Measurements from ENCODE around the gene MICALL1.
"Not testable (repeated sequence)": the region's sequence is repeated elsewhere in the genome, so short reads cannot be mapped to it uniquely, and the experiment has no call there.

MICALL1 gene

DNA sequence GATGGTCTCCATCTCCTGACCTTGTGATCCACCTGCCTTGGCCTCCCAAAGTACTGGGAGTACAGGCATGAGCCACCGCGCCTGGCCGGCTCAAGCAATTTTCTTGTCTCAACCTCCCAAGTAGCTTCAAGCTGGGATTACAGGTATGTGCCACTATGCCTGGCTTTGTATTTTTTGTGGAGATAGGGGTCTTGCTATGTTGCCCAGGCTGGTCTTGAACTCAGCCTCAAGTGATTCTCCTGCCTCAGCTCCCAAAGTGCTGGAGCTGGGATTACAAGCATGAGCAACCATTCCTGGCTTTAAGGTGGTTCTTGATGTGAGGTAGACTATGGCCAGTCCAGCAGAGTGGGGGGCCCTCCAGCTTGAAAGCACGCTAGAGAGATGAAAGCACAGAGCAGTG lies 55.0 kb downstream of the MICALL1 start:
- no peak for DNase-seq

DNA sequence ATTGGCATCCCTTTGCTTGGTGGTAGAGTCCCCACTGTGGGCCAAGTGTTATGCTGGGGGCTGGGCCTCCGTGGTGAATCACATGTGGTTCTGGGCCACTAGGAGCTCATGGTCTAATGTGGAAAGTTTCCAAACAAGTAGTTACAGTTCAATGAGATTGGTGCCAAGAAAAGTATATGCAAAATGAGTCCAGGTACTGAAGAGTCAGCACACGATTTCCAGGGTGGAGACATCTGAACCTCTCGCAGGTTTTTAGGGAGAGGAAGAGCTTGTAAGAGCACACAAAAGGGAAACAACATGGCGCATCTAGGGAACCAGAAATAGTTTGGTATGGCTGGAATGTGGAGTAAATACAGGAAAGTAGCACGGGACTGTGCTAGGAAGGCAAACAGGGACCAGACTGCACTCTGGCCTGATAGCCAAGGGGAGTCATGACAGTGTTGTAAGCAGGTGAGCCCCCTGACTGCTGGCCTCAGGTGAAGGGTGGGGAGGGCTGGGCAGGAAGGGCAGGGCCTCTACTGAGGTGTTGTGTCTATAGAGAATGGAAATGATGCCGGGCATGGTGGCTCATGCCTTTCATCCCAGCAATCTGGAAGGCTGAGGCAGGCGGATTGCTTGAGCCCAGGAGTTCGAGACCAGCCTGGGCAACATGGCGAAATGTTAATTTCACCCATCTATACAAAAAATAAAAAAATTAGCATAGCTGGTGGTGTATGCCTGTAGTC lies 60.0 kb downstream of the MICALL1 start:
- peak; percentile 17 for DNase-seq

DNA sequence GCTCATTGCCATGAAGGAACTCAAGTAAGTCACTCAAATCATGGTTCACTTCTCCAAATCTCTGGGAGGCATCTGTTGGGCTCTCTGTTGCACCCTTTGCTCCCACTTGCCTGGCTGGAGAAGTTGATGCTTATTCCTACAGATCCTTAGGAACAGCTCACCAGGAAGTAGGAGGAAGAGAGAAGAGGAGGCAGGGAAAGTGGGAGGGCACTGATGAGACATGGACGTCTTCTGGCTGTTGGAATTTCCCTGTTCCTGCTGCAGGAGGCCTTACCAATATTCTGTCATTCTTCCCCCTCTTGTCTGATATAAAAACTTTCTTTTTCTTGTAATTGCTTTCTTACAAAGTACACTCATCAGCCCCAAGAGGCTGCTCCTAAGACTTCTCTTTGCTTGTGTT lies 61.0 kb downstream of the MICALL1 start:
- DNase-seq = no peak

DNA sequence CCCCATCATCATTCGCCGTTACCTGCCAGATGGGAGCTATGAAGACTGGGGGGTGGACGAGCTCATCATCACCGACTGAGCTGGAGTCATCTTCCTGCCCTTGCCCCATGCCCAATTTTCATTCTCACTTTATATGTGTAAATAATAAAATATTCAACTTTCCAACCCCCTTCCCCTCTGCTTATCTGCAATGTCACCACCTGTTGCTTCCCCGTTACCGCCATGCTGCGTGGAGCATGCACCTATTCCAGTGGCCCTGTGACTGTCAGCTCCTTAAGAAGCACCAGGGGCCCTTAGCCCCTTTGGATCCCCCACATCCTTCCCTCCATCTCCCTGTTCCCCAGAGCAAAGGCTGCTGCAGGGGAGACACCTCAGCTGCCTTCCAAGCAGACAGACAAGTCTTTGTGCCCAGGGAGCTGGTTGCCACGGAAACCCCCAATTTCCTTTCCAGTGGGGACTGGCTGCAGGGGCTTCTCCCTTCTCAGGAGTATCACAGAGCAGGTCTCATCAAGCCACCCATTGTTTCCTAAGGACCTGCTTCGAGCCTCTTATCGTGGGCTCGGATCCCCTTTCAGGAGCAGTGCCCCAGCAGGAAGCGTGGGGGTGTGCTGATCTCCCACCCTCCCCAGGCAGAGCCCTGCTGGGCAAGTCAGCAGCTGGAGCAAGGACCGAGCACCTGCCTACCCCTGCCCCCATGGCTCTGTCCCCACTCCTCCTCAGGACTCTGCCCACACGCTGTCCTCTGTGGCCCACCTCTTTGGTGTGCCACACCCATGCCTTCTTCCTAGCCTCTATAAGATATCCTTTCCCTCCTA lies 61.7 kb downstream of the MICALL1 start:
- no peak for DNase-seq

DNA sequence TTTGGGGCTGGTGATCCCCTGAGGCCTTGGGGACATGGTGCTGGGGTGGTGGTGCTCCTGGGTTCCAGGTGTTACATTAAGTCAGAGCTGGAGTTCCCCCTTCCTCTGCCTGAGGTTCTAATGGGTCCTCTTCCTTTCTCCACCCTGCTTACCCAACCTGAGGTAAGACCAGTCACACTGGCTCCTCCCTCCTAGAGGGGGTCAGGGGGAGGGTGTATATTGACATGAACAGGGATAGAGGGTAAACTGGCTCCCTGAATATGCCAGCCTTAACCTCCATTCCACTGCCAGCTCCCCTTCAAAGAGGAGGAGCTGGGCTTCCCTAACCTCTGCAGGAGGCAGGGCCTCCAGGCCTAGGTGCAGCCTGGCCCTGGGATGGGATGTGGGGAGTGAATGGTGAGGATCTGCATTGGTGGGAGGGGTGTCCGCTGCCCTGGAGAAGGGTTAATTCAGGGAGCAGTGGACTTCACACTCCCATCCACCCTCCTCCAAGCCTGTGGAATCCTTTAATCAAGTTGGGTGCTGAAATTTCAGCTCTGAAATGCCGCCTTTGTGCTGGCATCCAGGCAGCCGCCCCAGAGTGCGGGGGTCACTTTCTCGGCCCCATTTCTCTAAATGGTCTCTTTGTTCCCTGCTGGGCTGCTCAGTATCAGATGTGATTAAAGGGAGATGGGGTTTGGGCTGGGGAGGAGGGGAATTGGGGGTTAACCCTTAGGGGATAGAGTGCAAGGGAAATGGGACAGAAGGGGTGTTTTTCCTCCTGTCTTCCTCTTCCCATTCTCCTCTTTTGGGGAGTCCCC lies 62.6 kb downstream of the MICALL1 start:
- DNase-seq = no peak

DNA sequence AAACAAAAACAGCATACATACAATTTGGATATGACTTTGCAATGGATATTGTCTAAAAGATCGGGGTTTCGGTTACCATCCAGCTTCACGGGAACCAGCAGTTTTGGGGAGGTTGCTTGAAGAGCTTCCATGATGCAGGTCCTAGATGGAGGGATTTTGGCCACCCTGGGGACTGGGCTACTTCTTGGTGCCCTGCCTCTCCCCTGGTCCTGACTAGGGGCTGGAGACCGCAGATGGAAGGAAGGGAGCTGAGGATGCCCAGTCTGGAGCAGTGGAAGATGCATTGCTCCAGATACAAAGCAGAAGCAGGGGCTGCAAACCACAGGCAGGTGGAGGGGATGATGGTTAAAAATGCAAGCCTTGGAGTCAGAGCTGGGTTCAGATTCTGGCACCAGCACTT lies 64.8 kb downstream of the MICALL1 start:
- no peak for DNase-seq

DNA sequence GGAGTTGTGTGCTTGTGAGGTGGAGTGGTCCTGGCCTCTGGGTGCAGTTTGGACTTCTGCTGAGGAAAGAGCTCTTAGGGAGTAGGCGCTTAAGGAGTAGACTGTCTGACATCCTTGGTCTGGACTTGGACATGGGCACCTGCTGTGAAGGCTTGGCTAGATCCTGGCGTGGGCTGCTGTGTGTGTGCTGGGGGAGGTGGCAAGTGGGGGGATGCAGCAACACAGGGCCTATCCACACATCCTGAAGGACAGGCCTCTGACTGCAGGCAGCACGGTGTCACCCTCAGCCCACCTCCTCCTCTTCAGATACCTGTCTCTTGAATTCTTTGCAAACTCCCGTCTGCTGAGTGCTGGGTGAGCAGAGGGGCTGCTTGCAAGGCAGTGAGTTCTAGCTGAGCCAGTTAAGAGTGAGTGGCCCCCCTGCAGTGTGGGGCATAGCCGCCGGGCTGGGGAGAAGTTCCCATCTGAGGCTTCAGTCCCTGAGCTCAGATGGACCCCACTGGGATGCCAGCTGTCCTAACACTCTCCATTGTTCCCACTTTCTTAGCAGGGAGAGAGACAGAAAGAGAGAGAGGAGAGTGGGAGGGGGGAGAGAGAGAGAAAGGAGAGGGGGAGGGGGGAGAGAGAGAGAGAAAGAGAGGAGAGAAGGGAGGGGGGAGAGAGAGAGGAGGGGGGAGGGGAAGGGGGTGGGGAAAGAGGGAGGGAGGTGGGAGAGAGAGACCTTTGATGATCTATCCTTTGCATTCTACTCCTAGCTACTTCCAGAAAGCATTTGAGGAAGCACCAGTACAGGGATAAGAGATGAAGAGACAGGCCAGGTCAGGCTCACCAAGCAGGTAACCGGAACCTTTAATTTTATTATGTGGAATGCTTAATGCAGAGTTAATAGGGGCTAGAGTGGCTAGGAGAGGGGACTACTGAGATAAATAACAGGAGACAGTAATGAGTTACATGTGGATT lies 65.7 kb downstream of the MICALL1 start:
- no peak for DNase-seq

DNA sequence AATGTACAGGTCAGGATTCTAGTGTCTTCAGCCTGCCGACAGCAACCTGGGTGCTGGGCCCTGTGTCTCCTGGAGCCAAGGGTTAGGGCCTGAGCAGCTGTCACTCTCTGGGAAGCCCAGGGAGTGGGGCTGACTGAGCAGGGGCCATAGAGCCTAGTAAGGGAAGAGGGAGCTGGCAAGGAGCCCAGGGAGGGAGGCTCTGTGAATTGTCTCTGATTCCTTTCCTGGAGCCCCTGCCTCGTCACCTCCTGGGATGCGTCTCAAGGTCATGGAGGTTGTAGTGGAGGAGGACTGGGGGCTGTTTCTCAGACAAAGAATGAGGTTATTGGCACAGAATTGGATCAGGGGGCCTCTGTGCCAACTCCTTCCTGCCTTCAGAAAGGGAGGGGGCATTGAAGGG lies 66.4 kb downstream of the MICALL1 start:
- peak; percentile 18 for DNase-seq

DNA sequence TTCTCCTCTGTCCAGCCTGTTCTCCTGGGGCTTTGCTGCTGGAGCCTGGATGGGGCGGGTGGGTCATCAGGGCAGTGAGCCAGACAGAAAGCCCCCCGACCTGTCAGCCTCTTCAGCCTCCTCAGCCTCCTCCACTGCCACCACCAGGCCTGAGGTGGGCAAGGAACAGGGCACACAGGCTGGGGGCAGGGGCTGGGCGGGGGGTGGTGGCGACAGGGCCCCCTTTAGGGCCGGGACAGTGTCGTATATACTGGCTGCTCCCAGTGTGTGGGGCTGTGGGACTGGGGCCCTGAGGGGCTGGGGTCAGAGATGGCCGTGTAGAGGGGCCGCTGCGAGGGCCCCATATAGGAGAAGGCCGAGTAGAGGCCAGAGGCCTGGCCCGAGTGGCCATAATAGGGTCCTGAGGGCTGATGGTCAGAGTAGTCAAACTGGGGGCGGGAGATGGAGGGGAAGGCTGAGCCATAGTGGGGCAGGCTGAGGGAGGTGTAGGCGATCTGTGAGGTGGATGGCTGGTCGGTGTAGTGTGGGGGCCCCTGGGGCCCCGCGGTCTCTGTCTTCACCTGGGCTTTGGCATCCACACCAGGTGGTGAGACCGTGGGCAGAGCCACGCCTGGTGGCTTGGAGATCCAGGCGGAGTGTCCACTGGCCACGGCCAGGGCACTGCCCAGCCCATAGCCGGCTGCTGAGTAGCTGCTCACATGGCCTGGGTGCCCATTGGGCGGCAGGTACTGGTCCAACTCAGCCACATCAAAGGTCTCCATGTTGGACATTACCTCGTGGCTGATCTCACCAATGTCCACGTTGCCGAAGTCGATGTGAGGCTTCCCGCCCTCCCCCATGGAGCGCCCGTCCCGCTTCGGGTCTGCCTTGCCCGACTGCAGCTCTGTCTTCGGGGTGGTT lies 67.4 kb downstream of the MICALL1 start:
- DNase-seq = no peak

DNA sequence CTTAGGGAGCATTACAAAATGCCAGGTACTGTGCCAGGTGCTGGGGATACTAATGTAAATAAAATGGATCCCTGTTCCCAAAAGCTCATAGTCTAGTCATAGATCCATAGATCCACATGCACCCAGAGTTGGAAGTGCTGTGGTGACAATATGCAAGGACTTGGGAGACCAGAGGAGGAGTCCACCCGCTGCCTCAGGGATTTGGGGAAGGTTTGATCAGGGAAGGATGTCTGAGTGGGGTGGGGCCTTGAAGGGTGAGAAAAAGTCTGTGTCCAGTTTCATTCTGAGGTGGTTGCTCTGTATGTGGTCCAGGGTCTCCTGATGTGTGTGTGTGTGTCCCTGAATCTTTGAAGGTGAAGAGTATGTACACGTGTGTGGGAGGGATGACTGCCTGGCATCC lies 69.1 kb downstream of the MICALL1 start:
- no peak for DNase-seq

DNA sequence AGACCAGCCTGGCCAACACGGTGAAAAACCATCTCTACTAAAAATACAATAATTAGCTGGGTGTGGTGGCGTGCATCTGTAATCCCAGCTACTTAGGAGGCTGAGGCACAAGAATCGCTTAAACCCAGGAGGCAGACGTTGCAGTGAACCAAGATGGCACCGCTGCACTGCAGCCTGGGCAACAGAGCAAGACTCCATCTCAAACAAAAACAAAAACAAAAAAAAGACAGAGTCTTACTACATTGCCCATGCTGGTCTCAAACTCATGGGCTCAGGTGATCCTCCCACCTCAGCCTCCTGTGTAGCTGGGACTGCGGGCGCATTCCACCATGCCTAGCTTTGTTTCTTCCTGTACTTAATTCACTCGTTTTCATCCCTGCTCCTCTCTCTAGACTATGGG lies 69.9 kb downstream of the MICALL1 start:
- not testable (repeated sequence) for DNase-seq

DNA sequence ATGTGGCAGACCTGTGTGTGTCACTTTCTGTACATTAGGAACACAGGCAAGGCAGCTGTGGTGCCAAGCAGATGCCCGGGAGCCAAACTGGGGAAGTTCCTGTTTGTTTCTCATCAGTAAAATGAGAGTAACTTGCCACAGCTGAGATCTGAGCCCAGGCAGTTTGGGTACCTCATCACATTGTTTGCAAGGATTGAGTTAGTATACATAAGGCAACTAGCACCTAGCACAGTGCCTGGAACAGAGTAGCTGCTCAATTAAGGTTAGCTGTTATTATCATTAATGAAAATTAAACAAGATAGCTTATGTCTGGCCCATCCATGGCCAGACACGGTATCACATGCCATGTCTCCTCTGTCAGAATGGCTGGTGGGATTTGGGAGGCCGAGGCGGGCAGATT lies 70.5 kb downstream of the MICALL1 start:
- no peak for DNase-seq

DNA sequence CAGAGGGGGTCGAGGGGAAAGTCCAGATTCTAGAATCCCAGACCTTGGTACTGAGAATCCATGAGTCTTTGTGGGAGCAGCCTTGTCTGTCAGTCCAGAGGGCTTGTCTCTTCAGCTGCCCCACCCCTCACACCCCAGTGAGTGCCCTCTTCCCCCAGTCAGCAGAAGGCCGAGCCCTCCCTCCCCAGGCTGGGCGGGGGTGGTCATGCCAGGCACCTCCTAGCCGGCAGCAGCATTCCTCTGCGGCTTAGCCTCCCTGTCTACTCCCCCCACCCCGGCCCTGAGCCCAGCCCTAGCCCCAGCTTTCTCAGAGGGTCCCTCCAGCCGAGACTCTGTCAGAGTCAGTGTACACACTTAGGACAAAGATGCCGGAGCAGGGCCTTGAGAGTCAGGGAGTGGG lies 73.7 kb downstream of the MICALL1 start:
- DNase-seq = no peak

DNA sequence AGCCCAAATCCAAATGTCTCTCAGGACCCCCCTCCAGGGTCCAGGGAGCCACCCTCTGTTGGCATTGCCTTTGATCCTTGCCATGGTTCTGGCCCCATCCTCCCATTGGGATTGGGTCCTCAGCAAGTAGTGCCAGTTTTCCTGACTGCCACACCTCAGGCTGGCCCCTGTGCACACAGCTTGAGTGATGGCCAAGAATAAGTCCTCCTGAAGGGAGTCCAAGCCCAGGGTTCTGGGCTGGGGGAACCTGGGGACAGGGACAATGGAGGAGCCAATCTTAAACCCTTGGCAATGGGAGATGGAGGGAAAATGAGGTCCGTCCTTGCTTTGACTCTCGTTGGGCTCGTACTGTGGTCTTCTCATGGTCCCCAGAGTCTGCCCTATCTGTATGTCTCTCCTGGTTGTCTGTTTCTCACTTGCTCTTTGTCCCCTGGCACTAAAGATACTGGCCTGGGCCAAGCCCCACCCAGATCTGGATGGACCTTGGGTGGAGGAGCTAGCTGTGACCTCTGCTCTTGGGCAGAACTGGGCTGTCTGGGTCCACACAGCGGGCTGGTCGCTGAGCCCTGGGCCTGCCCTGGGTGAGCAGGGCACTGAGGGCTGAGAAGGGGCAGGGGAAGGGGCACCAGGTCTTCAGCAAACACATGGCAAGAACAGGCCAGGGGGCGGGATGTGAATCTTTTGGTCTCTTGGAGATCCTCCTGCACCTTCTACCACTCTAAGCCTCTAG lies 75.3 kb downstream of the MICALL1 start:
- DNase-seq = no peak

DNA sequence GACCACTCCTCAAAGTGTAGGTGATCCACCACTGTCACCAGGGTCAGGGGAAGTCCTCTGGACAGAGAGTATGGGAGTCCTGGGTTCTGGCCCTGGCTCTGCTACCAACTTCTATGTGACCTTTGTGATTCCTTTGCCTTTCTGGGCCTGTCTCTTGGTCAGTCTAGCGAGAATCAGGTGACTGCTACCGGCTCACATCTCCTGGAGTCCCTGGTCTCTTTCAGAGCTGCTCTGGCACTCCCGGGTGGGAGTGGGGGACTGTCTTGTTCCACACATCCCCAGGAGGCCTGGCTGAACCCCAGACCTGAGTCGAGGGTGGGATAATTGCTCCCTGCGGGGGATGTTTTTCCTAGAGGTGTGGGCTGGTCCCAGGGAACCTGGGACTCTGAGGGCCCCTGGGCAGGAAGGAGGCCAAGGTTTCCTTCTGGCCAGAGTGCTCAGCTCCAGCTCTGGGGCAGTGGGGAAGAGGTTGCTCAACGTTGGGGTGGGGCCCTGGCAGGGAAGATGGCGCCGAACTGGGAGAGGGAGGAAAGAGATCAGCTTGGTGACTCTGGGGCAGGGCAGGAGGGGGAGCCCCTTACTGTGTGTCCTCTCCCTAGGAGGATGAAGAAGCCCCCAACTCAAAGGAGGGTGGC lies 76.2 kb downstream of the MICALL1 start:
- no peak for DNase-seq

DNA sequence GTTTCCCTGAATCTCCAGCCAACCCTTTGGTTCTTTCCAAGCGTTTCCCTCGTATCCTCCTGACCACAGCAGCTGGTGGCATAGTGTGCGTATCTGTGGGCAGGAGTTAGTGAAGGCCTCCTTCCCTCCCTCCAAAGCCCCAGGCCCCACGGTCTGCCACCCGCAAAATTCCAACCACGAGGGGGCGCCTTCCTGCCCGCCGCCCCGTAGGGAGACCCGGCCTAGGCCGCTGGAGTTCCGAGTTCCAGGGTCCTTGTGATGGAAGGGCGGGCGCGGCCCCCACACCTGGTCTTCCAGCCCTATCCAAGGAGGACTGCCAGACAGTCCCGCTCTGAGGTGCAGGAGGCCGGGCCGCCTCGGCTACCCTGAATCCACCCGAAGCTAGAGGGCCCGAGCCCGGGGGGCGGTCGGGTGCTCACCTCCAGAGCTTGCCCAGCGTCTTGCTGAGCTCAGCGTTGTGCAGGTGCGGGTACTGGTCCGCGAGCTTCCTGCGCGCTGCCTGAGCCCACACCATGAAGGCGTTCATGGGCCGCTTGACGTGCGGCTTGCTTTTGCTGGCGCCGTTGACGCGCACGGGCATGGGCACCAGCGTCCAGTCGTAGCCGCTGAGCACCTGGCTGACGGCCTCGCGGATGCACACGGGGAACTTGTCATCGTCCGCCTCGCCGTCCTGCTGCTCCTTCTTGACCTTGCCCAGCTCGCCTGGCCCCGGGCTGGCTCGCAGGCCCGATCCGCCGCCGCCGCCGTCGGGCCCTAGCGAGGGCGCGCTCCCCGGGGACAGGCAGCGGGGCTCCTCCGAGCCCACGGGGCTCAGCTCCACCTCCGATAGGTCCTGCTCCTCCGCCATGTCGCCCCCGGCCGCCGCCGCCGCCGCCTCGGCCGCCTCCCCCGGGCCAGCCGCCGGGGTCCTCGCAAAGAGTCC lies 77.1 kb downstream of the MICALL1 start:
- DNase-seq = no peak

DNA sequence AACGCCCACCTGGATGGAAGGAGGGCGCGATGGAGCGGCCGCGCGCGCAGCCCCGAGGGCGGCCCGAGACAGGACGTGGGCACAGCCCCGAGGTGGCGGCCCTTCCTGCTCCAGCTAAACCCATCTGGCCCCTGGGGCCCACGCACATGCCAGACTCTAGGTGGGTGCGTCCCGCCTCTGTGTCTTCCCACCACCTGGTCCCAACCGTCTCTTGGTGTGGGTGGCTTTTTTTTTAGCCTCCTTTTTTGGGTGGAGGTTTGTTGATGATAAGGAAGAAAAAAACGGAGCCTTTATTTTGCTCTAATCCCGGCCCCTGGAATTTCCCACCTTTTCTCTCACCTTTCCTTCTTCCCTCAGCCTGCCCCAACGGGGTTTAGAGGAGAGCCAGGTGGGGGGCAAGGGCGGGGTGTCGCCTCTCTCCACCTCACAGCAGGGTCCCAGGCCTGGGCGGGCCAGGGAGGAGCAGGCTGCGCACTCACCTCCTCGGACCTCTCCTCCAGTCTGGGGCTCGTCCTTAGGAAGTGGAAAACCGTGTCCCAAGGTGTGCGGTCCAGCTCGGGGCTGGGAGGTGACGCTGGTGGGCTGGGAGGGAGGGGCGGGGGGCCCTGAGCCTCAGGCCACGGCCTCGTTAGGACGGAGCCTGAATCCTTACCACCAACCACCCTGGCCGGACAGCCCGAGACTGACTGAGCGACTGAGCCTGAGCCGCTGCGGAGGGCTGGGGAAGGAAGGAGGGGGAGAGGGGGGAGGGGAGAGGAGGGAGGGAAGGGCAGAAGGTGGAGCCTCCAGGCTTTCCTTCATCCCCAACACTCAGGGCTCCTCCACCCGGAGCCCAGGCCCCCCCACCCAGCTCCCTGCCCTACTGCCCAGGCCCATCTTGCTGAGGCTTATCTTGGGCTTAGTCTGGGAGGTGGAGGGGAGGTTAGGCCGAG lies 78.0 kb downstream of the MICALL1 start, which contains the start of gene SOX10:
Gene SOX10, minus strand, starts transcription at position 696 of the 932 bp plus-strand sequence. CDS start 771 bp downstream, outside the sequence.
- DNase-seq = no peak
